Mucosa of stomach (tissue), 1 donor: ENCODE measurements around the gene GABBR2.

Experiments used
- H3K27me3 ChIP-seq: one replicate; pipeline ENCODE4 v1.7.0; 2013; ENCODE audit warnings: mild to moderate bottlenecking, low read length; ENCODE audit not compliant: control insufficient read depth, insufficient read depth
- H3K36me3 ChIP-seq: one replicate; pipeline ENCODE4 v1.7.0; 2013; ENCODE audit warnings: low read length; ENCODE audit not compliant: control insufficient read depth, insufficient read depth
- H3K4me1 ChIP-seq: one replicate; pipeline ENCODE4 v1.7.0; 2013; ENCODE audit warnings: mild to moderate bottlenecking, low read length; ENCODE audit not compliant: control insufficient read depth, insufficient read depth
- H3K4me3 ChIP-seq: one replicate; pipeline ENCODE4 v1.7.0; 2013; ENCODE audit warnings: low read length
- H3K9ac ChIP-seq: one replicate; pipeline ENCODE4 v1.7.0; 2013; ENCODE audit warnings: mild to moderate bottlenecking, low read length, moderate library complexity
- H3K9me3 ChIP-seq: one replicate; pipeline ENCODE4 v1.7.0; 2013; ENCODE audit warnings: mild to moderate bottlenecking, low read length, moderate library complexity; ENCODE audit not compliant: control insufficient read depth
- donor health status: Pancreatic carcinoma.

The GABBR2 gene

DNA sequence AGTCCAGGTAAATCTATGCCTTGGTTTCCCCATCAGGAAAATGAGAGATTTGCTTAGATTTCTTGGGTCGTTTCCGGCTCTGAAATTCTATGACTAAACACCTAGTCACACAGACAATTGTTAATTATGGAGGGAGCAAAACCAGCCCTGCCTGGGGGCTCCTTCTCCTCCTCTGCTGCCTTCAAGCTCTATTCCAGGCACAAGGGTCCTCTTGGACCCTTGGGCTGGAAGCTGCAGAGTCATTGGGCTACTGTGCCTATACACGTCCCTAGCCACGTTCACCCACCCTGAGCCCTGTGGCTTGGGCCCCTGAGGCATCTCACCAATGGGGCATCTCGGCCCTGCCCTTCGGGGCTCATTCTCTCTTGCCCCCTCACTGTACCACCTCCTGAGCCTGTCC lies 379.5 kb downstream of the GABBR2 start:
- Histone ChIP-seq H3K4me1 (no peaks in the 10 kb centered on the region), H3K9ac (no peak overlapping the region), H3K4me3 (no peak overlapping the region), H3K27me3 (peaks cover 5% of the 10 kb centered on the region), H3K9me3 (no peaks in the 10 kb centered on the region), H3K36me3 (no peaks in the 10 kb centered on the region)

DNA sequence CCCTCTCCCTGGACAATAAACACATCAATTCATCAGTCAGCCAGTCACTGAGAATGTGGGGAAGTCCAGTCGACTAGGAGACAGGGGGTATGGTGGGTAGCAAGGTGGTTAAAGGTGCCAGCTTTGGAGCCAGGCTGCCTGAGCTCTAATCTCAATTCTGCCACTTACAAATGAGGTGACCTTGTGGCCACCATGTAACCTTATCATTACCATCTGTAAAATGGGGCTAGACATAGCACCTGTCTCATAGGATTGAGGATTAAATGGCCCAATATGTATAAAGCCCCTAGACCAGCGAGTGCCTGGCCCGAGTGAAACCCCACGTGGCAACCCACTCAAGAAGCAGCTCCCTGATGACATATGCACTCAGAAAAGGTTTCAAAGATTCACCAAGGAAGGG lies 380.0 kb downstream of the GABBR2 start:
- H3K9me3 ChIP-seq: no peaks in the 10 kb centered on the region
- no peak overlapping the region for H3K9ac ChIP-seq
- no peaks in the 10 kb centered on the region for H3K36me3 ChIP-seq
- H3K4me1 ChIP-seq: no peaks in the 10 kb centered on the region
- no peak overlapping the region for H3K4me3 ChIP-seq
- peaks cover 5% of the 10 kb centered on the region for H3K27me3 ChIP-seq

DNA sequence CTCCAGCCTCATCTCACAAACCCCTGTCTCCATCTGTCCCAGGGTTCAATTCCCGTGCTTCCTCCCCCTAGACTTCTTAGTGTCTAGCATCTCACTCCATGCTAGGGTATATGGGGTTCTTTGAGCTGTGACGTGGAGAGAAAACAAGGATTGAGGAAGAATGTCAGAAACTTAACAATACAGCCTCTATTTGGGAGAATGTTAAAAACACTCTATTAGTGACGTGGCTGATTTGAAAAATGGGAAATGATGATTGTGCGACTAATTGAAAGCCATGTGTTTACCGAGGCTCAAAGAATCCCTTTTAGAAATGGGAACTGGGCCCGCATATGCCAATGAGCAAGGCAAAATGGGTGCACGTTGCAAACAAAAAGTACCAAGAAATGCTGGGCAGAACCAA lies 380.6 kb downstream of the GABBR2 start:
- no peaks in the 10 kb centered on the region for H3K36me3 ChIP-seq
- H3K9me3 ChIP-seq: no peaks in the 10 kb centered on the region
- peaks cover 5% of the 10 kb centered on the region for H3K27me3 ChIP-seq
- no peak overlapping the region for H3K9ac ChIP-seq
- no peaks in the 10 kb centered on the region for H3K4me1 ChIP-seq
- no peak overlapping the region for H3K4me3 ChIP-seq

DNA sequence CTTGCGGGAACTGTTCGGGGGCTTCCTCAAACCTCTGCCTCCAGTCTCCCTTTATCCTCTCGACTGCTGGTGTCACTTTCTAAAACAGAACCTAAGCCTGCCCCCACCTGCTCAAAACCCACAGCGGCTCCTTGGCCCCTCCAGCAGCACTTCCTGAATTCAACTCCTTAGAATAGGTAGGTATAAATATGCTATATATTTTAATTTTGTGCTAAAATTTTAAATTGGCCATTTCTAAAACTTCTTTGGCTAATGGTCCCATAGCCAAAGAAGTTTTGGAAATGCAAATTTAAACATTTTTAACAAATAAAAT lies 381.5 kb downstream of the GABBR2 start:
- no peak overlapping the region for H3K9ac ChIP-seq
- H3K36me3 ChIP-seq: no peaks in the 10 kb centered on the region
- no peak overlapping the region for H3K4me3 ChIP-seq
- no peaks in the 10 kb centered on the region for H3K9me3 ChIP-seq
- H3K4me1 ChIP-seq: no peaks in the 10 kb centered on the region
- H3K27me3 ChIP-seq: peaks cover 5% of the 10 kb centered on the region

DNA sequence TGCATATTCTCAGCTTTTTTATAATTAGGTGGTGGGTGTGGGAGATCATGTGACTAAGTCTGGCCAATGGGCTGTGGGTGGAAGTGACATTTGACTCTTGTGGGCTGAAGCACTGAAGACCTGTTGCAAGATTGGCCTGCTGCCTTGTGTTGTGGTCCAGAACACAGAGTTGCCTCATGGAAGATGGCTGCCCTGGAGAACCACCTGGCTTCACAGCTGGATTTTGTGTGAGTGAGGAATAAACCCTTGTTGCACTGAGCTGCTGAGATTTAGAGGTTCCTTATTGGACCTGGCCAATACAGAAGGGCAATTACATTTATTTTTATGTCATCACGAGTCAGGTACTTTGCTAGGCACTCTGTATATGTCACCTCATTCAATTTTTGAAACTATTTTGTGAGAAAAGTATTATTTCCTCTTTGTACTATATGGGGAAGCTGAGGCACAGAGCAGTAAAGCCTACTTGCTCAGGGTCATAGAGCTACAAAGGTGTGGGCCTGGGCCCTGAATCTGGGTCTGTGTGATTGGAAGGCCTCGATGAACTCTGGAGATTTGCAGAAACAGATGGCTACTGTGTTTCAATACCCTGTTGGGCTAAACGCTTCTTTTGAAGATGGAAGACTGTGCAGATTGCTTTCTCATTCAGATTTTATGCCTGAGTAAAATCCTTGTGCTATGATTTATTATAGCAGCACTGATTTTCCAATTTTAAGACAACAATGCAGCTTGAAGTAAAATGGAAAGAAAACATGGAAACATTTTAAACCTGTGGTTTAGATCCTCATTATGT lies 382.1 kb downstream of the GABBR2 start:
- Histone ChIP-seq H3K4me3 (no peak overlapping the region), H3K9me3 (no peaks in the 10 kb centered on the region), H3K9ac (no peak overlapping the region), H3K4me1 (no peaks in the 10 kb centered on the region), H3K27me3 (peaks cover 5% of the 10 kb centered on the region), H3K36me3 (no peaks in the 10 kb centered on the region)

DNA sequence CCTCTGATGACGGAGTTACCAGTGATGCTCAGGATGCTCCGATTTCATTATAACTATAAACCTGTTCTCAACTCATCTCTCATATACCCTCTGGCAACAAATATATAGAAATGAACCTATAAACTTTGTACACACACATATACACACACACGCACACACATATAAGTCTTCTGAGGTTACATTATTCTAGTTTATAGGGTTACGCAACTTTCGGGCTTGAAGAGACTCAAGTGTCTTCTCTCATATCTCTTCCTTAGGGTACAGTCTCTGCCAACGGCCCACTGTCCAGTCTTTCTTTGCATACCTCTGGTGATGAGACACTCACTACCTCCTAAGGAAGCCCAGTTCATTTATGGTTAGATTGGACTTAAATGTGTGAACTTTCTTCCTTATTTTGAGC lies 383.9 kb downstream of the GABBR2 start:
- no peak overlapping the region for H3K4me3 ChIP-seq
- H3K36me3 ChIP-seq: no peaks in the 10 kb centered on the region
- no peaks in the 10 kb centered on the region for H3K9me3 ChIP-seq
- peaks cover 5% of the 10 kb centered on the region for H3K27me3 ChIP-seq
- H3K4me1 ChIP-seq: no peaks in the 10 kb centered on the region
- no peak overlapping the region for H3K9ac ChIP-seq

DNA sequence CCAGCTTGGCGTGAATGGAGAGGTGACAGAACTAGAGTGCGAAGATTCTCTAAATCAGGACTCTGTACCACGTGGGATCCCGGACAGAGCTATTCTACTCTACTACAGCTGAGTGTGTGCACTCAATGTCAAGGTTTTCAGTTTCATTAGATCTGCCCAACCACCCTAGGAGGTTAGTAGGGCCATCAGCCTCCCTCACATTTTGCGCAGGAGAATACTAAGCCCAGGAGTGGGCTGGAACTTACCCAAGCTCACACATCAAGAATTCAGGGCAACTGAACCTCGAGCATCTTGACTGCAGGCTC lies 385.0 kb downstream of the GABBR2 start:
- H3K4me1 ChIP-seq: no peaks in the 10 kb centered on the region
- H3K9me3 ChIP-seq: no peaks in the 10 kb centered on the region
- H3K36me3 ChIP-seq: no peaks in the 10 kb centered on the region
- no peak overlapping the region for H3K4me3 ChIP-seq
- no peaks in the 10 kb centered on the region for H3K27me3 ChIP-seq
- H3K9ac ChIP-seq: no peak overlapping the region

DNA sequence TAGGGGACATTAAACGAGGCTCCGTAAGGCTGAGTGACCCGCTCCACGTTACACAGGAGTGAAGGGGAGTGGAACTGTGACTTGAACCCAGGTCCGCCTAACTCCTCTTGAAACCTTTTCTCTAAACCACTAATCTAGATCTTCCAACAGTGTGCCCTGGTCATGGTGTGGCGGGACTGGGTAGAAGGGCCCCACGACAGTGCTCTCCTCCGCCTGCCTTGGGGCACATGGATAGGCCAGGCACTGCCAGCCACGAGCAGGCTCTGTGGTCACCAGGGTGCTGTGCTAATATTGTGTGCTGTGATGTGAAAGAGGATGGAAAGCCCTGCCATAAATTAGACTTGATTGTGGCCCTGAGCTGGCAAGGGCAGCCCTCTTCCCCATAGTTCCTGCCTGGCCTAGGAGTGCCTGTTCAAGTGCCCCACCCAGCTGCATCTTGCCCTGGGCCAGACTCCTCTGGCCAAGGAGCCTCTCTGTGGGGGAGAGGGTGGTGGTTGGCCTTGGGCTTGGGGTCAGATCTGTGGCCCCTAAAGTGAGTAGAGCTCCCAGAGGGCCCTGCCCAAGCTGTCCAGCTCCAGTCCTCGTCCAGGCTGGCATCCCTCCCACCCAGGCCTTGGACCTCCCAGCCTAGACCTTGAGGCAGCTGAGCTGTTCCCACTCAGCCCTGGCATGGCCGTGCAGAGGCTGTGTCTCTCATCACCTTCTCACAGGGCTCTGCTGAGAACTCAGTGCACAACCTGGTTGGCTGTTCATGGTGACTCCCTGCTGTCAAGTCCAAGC lies 385.5 kb downstream of the GABBR2 start:
- no peaks in the 10 kb centered on the region for H3K9me3 ChIP-seq
- no peaks in the 10 kb centered on the region for H3K4me1 ChIP-seq
- no peaks in the 10 kb centered on the region for H3K27me3 ChIP-seq
- H3K4me3 ChIP-seq: no peak overlapping the region
- H3K36me3 ChIP-seq: no peaks in the 10 kb centered on the region
- no peak overlapping the region for H3K9ac ChIP-seq

DNA sequence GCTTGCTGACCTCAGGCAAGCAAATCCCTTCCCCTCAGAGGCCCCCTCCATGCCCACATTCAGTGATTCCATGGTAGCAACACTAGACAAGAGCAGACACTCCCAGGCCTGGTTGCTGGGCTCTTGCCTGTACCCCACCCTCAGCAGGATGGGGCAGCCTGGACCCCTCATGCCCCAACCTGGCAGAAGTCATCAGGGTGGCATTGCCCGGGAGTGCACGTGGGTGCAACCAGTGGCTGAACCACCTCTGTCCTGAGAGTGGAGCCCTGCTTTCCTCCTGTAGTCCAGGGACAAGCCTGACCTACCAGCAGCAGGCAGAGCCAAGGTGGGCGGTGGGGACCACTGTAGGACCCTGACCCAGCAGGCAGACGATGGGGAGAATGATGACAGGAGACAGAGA lies 387.5 kb downstream of the GABBR2 start:
- Histone ChIP-seq H3K9me3 (no peaks in the 10 kb centered on the region), H3K4me1 (no peaks in the 10 kb centered on the region), H3K27me3 (no peaks in the 10 kb centered on the region), H3K9ac (no peak overlapping the region), H3K4me3 (no peak overlapping the region), H3K36me3 (no peaks in the 10 kb centered on the region)

DNA sequence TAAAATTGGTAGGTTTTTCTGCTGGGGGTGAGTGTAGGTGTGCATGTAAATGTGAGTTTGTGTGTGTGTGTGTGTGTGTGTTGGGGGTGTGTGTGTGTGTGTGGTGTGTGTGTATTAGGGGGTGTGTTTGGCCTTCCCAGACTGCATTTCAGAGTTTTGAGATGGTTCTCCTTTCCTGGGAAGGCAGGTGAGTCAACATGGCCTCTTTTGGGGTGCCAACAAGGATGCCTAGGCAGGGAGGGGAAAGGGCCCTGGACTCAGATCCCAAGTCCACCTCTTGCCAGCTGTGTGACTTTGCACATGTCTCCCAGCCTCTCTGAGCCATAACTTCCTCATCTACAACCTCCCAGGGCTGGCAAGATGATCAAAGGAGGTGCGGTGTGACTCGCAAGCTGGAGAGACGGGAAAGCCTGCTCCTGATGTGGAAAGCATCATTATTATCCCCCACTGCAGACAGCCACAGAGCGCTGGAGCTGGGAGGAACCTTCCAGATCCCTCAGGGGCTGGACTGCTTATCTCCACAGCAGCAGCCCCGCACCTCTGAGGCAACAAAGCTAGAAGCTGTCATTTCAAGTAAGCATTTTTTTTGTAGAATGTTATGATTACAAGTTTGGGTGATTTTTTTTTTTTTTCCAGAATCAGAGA lies 389.8 kb downstream of the GABBR2 start:
- H3K9me3 ChIP-seq: no peaks in the 10 kb centered on the region
- no peaks in the 10 kb centered on the region for H3K27me3 ChIP-seq
- H3K36me3 ChIP-seq: no peaks in the 10 kb centered on the region
- H3K9ac ChIP-seq: no peak overlapping the region
- H3K4me1 ChIP-seq: no peaks in the 10 kb centered on the region
- no peak overlapping the region for H3K4me3 ChIP-seq

DNA sequence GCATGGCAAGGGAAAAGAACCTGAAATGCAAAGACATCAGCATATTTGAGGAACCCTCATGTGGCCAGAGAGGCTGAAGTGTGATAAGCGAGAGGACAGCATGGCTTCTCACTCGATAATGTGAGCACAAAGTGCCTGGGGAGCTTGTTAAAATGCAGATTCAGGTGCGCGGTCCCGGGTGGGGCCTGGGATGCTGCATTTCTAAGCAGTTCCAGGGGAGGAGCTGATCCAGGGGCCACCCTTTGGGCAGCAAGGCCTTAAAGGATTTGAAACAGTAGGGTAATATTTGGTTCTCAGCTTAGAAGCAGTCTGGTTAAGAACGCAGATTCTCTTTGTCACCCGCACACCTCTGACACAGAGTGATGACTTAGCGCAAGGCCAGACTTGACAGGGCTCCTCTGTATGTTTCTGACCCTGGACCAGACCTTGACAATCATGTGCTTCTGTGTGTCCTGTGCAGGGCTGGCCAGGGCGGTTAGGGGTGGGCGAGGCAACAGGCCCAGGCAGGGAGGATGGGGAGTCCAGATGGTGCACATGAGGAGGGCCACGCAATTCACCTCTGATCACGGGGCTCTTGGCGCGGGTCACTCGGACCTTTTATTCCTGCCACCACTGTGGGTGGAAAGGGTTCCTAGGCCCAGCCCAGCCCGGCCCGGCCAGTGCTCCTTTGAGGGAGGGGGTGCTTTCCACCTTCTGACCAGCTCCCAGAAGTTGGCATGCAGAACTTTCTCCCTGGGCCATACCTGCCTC lies 390.5 kb downstream of the GABBR2 start:
- Histone ChIP-seq H3K9me3 (no peaks in the 10 kb centered on the region), H3K36me3 (no peaks in the 10 kb centered on the region), H3K4me3 (no peak overlapping the region), H3K4me1 (no peaks in the 10 kb centered on the region), H3K9ac (no peak overlapping the region), H3K27me3 (no peaks in the 10 kb centered on the region)
